SK-N-SH treated with all-trans-retinoic acid at 6 μM for 48 hours (cell line): ENCODE results near the gene PLIN5.

Experiments
- ARNTL ChIP-seq: fragments of 450-650 bp; formaldehyde crosslinking; IDR thresholded peaks from 2 replicates; pipeline ENCODE4 v1.5.0; 2020; ENCODE audit warnings: low read depth, mild to moderate bottlenecking, moderate library complexity, borderline replicate concordance
- CREB5 ChIP-seq: fragments of 250-450 bp; sonication (Bioruptor Pico); IDR thresholded peaks from 2 replicates; pipeline ENCODE4 v1.5.1; 2020; ENCODE audit warnings: low read depth, mild to moderate bottlenecking, moderate library complexity
- CSRNP3 ChIP-seq: fragments of 250-450 bp; sonication (Bioruptor Pico); IDR thresholded peaks from 2 replicates; pipeline ENCODE4 v1.5.1; 2021; ENCODE audit warnings: mild to moderate bottlenecking, moderate library complexity
- GLIS3 ChIP-seq: fragments of 250-450 bp; sonication (Bioruptor Pico); IDR thresholded peaks from 2 replicates; pipeline ENCODE4 v1.5.0; 2020; ENCODE audit warnings: mild to moderate bottlenecking, moderate library complexity
- PATZ1 ChIP-seq: fragments of 250-450 bp; sonication (Bioruptor Pico); IDR thresholded peaks from 2 replicates; pipeline ENCODE4 v1.8.0; 2020; ENCODE audit warnings: mild to moderate bottlenecking, moderate library complexity, borderline replicate concordance
- POU6F1 ChIP-seq: fragments of 250-450 bp; sonication (Bioruptor Pico); IDR thresholded peaks from 2 replicates; pipeline ENCODE4 v1.8.0; 2021; ENCODE audit warnings: low read depth, mild to moderate bottlenecking, moderate library complexity, borderline replicate concordance
- SNAI2 ChIP-seq: fragments of 250-450 bp; sonication (Bioruptor Pico); IDR thresholded peaks from 2 replicates; pipeline ENCODE4 v1.5.0; 2020; ENCODE audit warnings: mild to moderate bottlenecking, moderate library complexity
- TOX ChIP-seq: fragments of 250-450 bp; sonication (Bioruptor Pico); IDR thresholded peaks from 2 replicates; pipeline ENCODE4 v1.8.0; 2021; ENCODE audit warnings: mild to moderate bottlenecking, moderate library complexity, borderline replicate concordance
- ZFP3 ChIP-seq: fragments of 250-450 bp; sonication (Bioruptor Pico); IDR thresholded peaks from 2 replicates; pipeline ENCODE4 v1.5.0; 2020; ENCODE audit warnings: mild to moderate bottlenecking, moderate library complexity
- ZFP30 ChIP-seq: fragments of 450-650 bp; formaldehyde crosslinking; IDR thresholded peaks from 2 replicates; pipeline ENCODE4 v1.5.0; 2022; ENCODE audit warnings: mild to moderate bottlenecking, moderate library complexity
- ZNF565 ChIP-seq: fragments of 450-650 bp; formaldehyde crosslinking; conservative IDR thresholded peaks from 2 replicates; pipeline ENCODE4 v1.5.0; 2020; ENCODE audit warnings: low read depth, mild to moderate bottlenecking, moderate library complexity

- no peak for TF ChIP-seq ZNF565 (CRISPR knock-in tag)
- TF ChIP-seq CSRNP3 (CRISPR knock-in tag) = no peak
- TF ChIP-seq CREB5 (CRISPR knock-in tag) = no peak
- TF ChIP-seq GLIS3 (CRISPR knock-in tag) = no peak
- no peak for TF ChIP-seq ARNTL (CRISPR knock-in tag)
- TF ChIP-seq PATZ1 = peak; percentile 55; the same call in 1 of the 2 replicates
- no peak for TF ChIP-seq POU6F1
- no peak for TF ChIP-seq ZFP30 (CRISPR knock-in tag)
- TF ChIP-seq ZFP3 (CRISPR knock-in tag) = no peak
- TF ChIP-seq SNAI2 (CRISPR knock-in tag) = no peak
- TF ChIP-seq TOX (CRISPR knock-in tag) = no peak
These were observed 45.2 kb upstream of the PLIN5 start for GRCh38 chr19:4580021-4580901.
